Activated T-helper 1 cell treated with anti-CD3 and anti-CD28 coated beads, Interleukin-2, amount 50 U/mL, for 16 hours (primary cell): ENCODE results near the gene UBP1.
"Not testable (repeated sequence)": the region's sequence is repeated elsewhere in the genome, so short reads cannot be mapped to it uniquely, and the experiment has no call there.

Source experiments
- DNase-seq, 2 donors: peaks; one replicate each; pipeline ENCODE4 v3.0.0-alpha.2; 2020; ENCODE audit warnings: low read depth in 1 of 2, low spot score in 1 of 2

UBP1 gene

DNA sequence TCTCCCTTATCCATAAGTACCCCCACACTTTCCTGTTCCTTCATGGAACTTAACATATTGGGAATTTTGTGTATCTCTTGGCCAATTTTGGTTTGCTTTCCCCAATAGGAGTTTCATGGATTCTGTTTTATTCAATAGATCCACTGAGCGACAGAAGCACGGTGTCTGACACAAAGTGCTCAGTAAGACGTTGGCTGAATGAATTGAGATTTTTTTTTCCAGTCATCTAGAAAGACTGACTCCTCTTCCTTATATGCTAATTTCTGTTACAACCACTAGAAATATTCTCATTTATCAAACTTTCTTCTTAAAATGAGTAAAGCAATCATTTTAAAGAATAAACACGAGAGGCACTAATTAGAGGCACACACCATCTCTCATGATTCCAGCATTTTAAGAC is 48.1 kb downstream of the UBP1 start:
- no peak for DNase-seq

DNA sequence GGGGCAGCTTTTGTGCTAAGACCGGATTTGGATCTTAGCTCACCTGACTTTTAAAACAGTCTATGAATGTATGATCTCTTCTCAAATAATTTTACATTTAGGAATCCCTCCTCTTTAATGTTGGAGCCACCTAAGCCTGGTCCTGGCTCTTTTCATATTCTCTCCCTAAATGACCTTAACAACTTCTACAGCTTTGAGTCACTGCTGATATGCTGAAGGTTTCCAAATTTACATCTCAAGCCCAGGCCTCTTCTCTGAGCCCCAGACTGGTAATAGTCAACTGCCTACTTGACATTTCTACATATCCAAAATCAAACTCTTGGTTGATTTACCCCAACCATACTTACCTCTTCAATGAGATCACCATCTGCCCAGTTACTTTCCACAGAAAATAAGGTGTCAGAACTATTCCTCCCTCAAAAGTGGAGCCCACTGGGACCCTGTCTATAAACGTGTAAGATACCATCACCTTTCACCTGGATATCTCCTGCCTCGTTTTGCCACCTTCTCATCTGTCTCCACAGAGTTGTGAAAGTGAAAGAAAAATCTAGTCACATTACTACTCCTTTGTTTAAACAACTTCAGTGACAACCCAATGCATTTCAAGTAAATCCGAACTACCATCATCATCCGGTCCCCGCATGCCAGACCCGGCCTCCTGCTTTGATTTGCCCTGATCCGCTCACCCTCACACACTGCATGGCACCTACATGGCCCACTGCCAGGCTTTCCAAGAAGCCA is 48.8 kb downstream of the UBP1 start:
- DNase-seq: no peak

DNA sequence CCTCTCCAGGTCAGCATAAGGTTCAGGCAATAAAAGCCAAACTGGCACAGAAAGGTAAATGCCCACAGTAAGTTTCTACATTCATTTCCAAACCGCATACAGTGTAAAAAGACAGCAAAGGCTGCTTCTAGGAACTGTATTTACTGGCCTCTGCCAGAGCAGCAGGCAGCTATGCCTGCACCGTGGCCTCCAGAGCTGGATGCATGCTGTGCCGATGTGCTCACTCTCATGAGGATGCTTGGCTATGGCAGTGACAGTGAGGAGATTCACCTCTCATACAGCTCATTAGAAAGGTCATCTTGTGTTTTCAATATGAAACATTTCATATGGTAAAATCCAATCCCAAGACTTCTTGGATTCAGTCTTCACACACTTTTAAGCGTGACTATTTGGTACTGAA is 50.3 kb downstream of the UBP1 start:
- no peak for DNase-seq

DNA sequence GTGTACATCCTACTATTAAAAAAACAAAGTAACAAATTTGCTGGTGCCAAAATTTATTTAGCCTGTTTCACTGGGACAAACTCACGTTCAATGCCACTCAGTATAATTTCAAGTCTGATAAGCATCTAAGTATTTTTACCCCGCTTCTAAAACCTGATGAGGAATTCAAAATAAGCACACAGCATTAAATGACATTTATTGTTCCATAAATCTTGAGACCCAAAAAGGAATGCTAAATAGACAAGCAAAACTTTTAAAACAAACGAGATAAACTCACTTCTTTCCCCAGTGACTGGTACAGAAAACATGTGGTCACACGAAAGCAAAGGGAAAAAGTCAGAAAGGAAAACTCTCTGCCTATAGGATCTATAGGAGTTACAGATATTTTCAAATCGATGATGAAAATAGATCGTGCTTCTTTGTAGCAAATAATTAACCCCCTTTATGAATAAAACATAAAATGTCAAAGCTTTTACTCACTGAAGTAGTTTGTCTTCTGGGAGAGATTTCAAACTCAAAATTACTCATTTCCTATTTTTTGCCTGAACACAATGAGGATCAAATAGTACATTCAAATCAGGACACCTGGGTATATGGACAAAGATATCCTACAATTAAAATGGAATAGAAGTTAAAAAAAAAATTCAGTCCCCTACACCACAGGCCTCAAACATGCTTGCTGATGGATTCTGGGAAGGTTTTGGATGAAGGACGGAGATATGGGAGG is 51.7 kb downstream of the UBP1 start:
- no peak for DNase-seq

DNA sequence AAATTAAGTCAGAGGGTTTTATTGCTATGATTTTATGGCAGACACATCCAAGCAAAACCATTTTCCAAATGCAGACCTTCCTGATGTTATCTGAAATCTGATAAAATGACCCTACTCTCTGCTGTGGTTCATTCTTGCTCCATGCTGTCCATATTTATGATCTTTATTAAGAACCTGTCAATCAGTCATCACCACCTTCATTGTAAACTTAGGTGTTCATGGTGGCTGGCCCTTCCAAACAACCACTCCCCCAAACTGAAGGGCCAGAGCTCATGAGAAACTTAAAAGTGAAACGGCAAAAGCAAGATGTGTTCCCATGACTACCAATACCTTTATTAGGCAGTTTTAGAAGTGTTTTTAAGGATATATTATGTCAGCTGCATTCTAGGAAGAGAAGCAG is 53.6 kb downstream of the UBP1 start:
- DNase-seq: no peak

DNA sequence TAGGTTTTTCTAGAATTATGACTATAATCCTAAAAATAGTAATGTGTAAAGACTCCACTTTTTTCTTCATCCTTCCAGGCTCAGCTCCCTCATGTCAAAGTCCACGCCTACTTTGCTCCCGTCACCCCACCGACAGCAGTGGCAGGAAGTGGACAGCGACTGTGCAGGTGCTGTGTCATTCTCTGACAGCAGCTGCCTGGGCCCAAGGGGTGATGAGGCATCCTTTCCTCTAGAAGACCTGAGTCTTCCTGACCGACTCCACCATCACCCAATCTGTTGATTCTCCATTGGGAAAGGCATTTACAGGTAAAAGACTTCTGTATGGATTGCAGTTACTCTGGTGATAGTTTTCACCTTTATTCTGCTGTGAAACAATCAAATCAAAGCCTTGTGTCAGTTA is 54.8 kb downstream of the UBP1 start:
- DNase-seq: no peak

DNA sequence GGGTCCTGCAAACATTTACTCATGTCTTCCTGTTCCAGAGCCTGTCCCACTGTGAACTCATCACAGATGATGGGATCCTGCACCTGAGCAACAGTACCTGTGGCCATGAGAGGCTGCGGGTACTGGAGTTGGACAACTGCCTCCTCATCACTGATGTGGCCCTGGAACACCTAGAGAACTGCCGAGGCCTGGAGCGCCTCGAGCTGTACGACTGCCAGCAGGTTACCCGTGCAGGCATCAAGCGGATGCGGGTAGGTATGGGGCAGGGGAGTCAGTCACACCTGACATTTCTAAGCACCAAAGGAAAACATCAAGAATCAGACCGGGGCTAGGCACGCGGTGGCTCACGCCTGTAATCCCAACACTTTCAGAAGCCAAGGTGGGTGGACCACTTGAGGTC is 56.3 kb downstream of the UBP1 start:
- DNase-seq: no peak

DNA sequence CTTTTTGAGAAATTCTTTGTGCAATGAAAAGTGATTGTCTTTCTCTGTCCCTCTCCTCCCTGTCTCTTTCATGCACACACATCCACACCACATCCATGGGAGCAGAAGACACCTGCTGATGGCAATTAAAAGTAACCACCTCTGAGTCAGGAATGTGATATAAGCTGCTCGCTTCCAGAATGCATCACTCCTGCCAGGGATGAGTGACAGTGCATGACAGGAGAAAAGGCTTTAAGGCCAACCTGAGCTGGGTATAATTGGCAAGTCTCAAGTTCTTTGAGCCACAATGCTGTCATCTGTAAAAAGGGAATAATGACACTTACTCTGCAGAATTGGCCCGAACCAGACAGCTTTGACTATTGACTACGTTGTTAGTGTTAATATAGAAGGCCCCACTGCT is 59.6 kb downstream of the UBP1 start:
- DNase-seq: no peak

DNA sequence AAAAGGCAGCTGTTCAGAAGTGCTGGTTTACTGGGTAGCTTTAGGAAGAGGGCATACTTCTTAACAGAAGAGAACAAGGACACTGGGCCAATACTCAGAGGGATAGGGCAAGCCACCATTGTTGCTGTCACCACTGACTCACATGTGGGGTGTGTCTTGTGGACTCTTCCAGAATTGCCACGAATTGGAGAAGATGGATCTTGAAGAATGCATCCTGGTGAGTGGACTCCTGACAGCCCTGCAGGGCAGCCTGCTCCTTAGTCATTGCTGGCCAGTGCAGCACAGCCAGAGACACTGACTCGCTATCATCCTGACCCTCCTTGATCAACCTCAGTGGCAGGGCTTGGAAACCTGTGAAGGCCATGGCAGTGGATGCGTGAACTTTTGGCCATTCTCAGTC is 62.3 kb downstream of the UBP1 start:
- no peak for DNase-seq

DNA sequence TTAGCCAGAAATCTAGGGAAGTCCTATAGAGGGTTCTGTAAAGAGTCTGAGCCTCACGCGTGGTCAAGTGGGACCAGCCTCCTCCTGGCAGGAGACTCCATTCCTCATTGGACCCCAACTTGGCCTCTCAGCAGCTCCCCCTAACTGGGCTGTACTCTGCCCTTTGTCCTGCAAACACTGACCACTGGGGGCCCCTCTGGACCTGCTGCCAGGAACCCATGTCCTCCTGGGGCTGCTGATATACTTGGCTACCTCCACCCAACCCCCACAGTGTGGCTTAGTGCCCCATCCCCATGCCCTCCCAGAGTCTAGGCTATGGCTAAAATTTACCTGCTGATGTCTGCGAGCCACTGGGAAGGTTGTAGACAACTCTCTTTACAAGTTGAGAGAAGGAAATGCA is 62.7 kb downstream of the UBP1 start:
- DNase-seq: no peak

DNA sequence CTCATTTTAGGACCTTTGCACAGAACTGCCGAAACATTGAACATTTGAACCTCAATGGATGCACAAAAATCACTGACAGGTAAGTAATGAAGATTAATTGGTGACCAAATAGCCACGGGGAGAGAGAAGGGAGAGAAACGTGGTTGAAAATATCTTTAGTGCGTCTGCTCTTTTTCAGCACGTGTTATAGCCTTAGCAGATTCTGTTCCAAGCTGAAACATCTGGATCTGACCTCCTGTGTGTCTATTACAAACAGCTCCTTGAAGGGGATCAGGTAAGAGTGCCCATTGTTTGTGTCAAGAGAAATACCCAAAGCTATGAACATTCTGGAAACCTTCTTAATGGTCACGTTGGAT is 67.1 kb downstream of the UBP1 start:
- no peak for DNase-seq

DNA sequence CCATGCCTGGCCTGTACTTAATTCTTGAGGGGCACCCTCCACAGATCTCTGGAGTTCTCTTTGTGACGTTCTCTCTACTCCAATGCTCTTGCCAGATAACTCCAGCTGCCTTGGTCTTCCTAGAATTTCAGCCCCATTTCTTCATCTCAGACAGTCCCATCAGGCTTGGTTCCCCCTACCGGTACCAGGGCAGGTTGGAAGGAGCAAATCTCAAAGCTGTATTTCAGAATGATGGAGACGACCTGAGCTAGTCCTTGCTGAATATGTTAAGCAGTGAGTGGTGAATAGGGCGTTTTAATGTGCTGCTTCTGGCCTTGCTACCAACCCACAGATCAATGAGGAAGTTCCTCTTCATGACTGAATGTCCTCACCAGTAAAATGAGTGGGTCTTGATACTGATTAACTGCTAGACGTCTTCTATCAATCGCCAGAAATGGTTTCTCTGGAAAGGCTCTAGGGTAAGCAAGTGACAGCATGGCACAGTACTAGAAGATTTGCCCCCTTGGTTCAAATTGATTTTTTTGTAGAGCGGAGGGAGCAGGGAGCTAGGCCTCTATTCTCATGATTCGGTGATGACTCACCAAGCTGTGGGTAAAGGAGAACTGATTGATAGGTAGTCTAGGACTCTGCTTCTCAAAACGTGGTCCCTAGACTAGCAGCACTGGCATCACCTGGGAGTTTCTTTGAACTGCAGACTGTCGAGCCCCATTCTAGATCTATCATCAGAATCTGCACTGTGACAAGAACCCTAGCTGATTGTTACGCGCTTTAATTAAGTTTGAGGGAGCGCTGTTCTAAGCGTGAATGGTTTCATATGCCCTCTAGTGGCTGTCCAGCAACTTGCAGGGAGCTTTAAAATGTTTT is 67.8 kb downstream of the UBP1 start:
- no peak for DNase-seq

DNA sequence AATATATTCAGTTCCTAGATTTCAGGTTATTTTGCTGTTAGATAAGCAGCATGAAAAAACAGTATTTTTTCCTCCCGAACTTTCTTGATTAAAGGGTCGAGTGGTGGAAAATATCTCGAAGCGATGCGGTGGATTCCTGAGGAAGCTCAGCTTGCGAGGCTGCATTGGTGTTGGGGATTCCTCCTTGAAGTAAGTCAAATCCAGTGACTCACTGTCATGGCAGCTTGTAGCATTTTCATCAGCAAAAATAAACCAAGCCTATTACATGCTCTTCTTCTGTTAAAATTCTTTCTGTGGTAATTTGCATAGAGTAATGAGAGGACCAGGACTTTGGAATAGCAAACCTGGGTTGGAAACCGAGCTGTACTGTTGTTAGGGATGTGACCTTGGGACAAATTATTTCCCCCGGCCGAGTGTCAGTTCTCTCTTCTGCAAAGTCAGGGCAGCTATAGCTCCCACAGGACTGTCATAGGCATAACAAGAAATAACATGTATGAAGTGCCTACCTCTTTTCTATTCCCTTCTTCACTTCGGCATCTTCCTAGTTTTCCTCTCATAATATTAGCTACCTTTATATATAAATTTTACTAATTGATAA is 75.6 kb downstream of the UBP1 start:
- no peak for DNase-seq

DNA sequence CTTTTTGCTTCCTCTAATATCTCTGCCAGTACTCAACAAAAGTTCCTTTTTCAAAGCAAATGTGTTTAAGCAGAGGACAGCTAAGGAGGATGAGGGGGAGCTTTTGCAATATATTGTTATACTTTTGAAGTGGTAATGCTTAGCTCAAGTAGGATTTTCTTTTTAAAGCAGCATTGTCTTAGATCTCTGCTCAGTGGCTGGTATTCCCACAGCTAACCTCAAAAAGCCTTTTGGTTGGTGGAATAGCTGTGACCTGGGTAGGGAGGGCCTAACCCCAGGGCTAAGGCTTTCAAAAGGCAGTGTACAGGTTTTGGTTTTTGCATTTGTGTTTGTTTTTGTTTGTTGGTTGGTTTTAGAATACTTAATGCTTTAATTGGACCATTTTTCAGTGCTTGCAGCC is 76.1 kb downstream of the UBP1 start:
- DNase-seq: no peak

DNA sequence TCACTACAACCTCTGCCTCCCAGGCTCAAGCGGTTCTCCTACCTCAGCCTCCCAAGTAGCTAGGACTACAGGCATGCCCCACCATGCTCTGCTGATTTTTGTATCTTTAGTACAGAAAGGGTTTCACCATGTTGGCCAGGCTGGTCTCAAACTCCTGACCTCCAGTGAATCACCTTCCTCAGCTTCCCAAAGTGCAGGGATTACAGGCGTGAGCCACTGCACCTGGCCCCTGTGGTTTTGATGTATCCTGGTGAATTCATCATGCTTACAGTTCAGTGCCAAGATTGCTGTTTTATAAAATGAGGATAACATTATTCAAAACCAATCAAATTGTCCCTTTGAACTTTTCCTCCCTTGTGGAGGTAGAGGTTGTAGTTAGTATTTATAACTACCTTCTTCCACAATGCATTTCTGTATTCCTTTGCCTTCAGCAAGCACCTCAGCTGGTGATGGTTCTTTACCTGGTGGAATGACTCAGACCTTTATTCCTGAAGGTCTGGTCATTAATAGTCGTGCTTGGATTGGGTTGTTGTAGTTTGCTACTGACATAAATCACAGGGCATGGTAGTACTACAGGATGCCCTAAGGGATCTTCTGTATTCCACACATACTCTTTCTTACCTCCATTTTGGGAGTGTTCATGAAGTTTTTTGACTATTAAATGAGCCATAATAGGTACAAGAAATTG is 76.9 kb downstream of the UBP1 start:
- DNase-seq: no peak

DNA sequence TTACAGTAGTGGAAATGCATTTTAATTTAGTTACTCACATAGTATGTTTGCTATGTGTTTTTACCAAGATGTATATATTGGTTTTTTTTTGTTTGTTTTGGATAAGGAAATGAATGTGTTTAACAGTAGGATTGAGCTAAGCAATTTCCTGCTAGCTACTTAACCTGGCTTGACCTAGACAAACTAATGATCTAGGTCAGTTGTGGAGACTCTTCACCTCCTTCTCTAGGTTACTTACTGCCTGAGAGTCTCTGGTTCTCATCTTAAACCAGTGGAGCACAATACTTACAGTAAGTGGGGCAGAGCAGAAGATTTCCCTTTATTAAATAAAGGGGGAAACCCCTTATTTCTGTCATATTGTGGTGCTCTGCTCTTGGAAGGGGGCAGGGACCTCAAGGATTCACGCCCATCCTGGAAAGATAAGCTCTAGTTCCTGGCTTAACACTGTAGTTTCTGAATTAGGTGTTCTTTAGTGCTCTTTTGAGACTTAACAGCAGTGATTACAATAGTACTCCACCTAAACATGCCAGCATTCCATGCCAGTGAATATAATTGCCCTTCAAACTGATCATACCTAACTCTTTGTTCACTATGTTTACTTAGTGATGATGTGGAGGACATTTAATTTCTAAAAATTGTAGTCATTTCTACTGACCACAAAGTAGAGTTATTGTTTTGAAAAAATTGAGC is 79.9 kb downstream of the UBP1 start:
- DNase-seq: no peak

DNA sequence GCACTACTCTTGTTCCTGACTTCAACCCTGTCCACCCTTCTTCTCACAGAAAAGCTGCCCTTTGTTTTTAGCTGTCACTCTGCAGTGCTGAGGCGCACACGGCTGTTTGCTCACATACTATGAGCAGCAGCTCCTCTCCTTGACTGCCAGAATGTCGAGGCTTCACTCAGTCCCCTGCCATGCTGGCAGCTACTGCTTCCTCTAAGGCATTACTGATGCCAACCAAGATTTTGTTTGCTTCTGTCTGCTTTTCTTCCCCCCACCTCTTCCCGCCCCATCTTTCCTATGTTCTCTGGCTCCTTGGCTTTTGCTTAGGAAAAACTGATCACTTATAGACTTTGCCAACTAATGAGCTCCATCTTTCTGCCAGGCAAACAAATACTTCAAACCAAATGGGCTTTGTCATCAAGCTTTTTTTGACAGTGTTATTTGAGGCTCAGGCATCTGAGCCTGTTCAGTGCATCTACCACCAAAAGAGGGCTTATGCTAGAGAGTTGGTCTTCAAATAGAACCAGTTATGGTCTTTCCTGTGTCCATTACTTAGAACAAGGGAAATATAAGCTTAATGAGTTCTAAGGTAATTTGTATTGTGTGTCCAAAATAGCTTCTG is 81.9 kb downstream of the UBP1 start:
- DNase-seq: no peak

DNA sequence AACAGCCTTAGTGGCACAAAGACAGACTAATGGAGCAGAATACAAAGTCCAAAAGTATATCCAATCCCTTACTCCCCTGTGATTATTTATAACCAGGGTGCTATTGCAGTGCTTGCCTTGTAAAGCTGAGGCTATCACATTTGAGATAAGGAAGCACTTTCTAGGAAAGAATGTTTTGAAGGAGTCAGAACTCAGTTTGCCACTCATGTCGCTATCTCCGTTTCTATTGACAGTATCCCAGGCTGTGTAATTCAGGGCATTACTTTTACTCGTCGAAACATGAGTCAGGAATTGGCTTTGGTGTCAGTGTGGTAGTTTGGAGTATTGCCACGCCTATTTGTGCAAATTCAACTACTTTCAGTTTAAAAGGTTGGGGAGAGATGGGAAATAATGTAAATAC is 84.6 kb downstream of the UBP1 start:
- no peak for DNase-seq

DNA sequence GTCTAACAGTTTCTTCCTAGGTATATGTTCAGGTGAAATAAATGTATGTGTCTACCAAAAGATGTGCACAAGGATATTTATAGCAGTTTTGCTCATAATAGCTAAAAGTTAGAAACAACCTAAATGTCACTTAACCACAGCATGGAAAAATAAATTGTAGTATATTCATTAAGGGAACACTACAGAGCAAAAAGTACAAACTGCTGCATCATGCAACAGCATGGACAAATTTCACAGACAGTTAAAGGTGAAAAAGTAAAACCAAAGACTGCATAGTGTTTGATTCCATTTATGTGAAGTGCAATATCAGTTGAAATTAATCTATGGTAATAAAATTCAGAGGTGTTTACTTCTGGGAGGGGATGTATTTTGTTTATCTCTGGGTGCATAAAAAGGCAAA is 100.4 kb downstream of the UBP1 start:
- no peak for DNase-seq

DNA sequence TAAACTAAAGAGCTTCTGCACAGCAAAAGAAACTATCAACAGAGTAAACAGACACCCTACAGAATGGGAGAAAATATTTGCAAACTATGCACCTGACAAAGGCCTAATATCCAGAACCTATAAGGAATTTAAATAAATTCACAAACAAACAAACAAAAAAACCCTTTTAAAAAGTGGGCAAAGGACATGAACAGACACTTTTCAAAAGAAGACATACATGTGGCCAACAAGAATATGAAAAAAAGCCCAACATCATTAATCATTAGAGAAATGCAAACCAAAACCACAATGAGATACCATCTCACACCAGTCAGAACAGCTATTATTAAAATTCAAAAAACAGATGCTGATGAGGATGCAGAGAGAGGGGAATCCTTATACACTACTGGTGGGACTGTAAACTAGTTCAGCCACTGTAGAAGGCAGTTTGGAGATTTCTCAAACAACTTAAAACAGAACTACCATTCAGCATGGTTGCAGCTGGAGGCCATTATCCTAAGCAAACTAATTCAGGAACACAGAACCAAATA is 101.2 kb downstream of the UBP1 start:
- DNase-seq: not testable (repeated sequence)
